HepG2 (cell line): Measurements from ENCODE around the gene PARP8. TPM values are rescaled to one million over a fixed set of nuclear protein-coding genes. Genes with fewer than 3 reads are reported as not detected.

Experiments
- NR2F6 ChIP-seq, 2 experiments: IDR thresholded peaks; 2 replicates each; pipeline ENCODE4 v1.6.1; 2016; ENCODE audit warnings: antibody characterized with exemption in 1 of 2, mild to moderate bottlenecking in 1 of 2
- ZBTB40 ChIP-seq, 2 experiments: fragments of 450-650 bp in 1 of 2; sonication (generic) in 1 of 2; formaldehyde crosslinking in 1 of 2; IDR thresholded peaks; 2 replicates each; pipeline versions ENCODE4 v1.6.1 to v1.8.0; 2016 to 2022; ENCODE audit warnings: antibody characterized with exemption in 1 of 2, mild to moderate bottlenecking in 1 of 2, missing genetic modification reagents in 1 of 2
- polyA plus RNA-seq, 8 experiments: library from polyadenylated mRNA; depleted of rRNA in 3 of 8; stranded (reverse) in 7 of 8; unstranded in 1 of 8; fragments of >200 nt; fragmentation: Illumina TruSeq in 4 of 8; extraction: Trizol in 4 of 8; gene quantifications; 2 replicates each; pipeline versions ENCODE4 v1.2.1 to v1.2.3, GENCODE V29; 2011 to 2016; ENCODE audit warnings: low read depth in 4 of 8, missing spikeins in 1 of 8, mixed read lengths in 1 of 8; ENCODE audit not compliant: insufficient read depth in 1 of 8
- total RNA-seq, 5 experiments: library from RNA; depleted of rRNA; stranded (reverse); fragments of >200 nt; fragmentation: Illumina TruSeq; extraction: Trizol; gene quantifications; 2 replicates each; pipeline ENCODE4 v1.2.3, GENCODE V29; 2016; ENCODE audit warnings: low read depth in 1 of 5
- TF ChIP-seq, protein P1 (sequence below): sonication (generic); formaldehyde crosslinking; IDR thresholded peaks from 2 replicates; pipeline ENCODE4 v1.8.0; 2022; ENCODE audit warnings: missing genetic modification reagents, low read depth, mild to moderate bottlenecking, borderline replicate concordance

The PARP8 gene
- total and polyA plus RNA-seq, 2 of the 13 experiments (the other 11 are each of a cell fraction or from before 2014, with no cell fraction given), result 0.11 to 0.29 TPM

GRCh38 chr5:50823568-50823967 is 157.1 kb downstream of the PARP8 start (continued):
- TF ChIP-seq ZBTB40 (IDR thresholded peaks at IDR 0.05) (no peak), ZBTB40 (CRISPR knock-in tag; IDR thresholded peaks at IDR 0.05) (no peak), NR2F6 (IDR thresholded peaks at IDR 0.05) (no peak), NR2F6 (CRISPR knock-in tag; IDR thresholded peaks at IDR 0.05) (no peak)
- TF ChIP-seq, protein P1, sequence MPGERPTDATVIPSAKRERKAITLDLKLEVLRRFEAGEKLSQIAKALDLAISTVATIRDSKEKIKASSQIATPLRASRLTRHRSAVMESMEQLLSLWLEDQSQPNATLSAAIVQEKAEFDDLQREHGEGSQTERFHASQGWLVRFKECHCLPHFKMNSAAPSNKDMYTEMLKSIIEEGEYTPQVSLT (CRISPR knock-in tag), result no peak
